ENCODE data around the gene ALPI. TPM values are rescaled to one million over a fixed set of nuclear protein-coding genes. Genes with fewer than 3 reads are reported as not detected.
A peak's percentile ranks its signal among the peaks of the same experiment; 100 is the strongest.

Gene ALPI
- total RNA-seq, 1 donor: not detected

DNA sequence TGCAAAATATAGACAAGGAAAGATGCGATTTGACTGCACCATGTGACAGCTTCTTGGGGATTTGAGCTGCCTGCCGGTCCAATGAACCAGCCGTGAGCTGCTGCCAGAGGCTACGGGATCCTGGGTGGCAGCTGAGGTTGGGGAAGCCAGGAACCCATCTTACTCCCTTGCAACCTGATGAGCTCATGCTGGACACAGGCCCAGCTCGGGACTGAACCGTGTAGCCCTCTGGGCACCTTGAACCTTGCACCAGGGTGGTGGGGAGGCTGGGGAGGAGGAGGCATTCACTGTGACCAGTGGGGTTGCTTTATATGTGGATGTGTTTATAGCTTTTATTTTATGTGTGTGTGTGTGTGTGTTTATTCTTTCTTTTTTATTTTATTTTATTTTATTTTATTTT lies 9.1 kb downstream of the ALPI start:
- TF ChIP-seq, protein P1, sequence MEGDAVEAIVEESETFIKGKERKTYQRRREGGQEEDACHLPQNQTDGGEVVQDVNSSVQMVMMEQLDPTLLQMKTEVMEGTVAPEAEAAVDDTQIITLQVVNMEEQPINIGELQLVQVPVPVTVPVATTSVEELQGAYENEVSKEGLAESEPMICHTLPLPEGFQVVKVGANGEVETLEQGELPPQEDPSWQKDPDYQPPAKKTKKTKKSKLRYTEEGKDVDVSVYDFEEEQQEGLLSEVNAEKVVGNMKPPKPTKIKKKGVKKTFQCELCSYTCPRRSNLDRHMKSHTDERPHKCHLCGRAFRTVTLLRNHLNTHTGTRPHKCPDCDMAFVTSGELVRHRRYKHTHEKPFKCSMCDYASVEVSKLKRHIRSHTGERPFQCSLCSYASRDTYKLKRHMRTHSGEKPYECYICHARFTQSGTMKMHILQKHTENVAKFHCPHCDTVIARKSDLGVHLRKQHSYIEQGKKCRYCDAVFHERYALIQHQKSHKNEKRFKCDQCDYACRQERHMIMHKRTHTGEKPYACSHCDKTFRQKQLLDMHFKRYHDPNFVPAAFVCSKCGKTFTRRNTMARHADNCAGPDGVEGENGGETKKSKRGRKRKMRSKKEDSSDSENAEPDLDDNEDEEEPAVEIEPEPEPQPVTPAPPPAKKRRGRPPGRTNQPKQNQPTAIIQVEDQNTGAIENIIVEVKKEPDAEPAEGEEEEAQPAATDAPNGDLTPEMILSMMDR (IDR thresholded peaks at IDR 0.05; ENCODE audit: insufficient read depth, low read length): no peak
- no peak overlapping the region for H3K4me3 ChIP-seq (ENCODE audit: low read depth, low read length)
- no peak for DNase-seq (ENCODE audit: low read depth)

DNA sequence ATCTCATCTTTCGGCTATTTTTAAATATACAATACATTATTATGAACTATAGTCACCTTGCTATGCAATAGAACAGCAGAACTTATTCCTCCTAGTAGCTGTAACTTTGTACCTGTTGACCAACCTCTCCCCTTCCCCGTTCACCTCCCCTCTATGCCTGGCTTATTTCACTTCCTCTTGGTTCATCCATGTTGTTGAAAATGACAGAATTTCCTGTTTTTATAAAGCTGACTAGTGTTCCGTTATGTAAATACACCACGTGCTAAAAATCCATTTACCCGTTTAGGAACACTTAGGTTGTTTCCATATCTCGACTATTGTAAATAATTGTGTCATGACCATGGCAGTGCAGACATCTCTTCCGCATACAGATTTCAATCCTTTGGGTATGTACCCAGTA lies 10.3 kb downstream of the ALPI start:
- no peak for DNase-seq (ENCODE audit: low read depth)
- H3K4me3 ChIP-seq (ENCODE audit: low read depth, low read length): no peak overlapping the region
- TF ChIP-seq, protein P1 (IDR thresholded peaks at IDR 0.05; ENCODE audit: insufficient read depth, low read length): no peak

DNA sequence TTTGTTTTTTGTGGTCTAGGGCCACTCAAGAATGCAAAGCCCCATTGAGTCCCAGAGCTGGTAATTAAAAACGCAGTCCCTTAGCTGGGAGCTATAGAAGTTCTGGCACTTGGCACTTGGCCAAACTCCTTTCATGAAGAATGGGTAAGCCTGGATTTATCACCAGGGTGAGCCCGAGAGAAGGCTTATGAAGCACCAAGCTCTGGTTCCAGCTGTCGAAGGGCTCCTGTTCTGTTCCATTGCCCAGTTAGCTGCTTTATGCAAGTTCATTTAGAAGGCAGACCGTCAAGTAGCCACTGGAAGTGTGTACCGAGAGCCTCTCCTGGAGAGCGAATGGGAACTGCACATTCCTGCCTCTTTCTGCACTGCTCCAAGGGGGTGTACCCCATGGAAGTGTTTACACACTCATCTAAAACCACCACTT lies 17.5 kb downstream of the ALPI start:
- no peak overlapping the region for H3K4me3 ChIP-seq (ENCODE audit: low read depth, low read length)
- peak; percentile 16 for DNase-seq (ENCODE audit: low read depth)
- TF ChIP-seq, protein P1 (IDR thresholded peaks at IDR 0.05; ENCODE audit: insufficient read depth, low read length): no peak

DNA sequence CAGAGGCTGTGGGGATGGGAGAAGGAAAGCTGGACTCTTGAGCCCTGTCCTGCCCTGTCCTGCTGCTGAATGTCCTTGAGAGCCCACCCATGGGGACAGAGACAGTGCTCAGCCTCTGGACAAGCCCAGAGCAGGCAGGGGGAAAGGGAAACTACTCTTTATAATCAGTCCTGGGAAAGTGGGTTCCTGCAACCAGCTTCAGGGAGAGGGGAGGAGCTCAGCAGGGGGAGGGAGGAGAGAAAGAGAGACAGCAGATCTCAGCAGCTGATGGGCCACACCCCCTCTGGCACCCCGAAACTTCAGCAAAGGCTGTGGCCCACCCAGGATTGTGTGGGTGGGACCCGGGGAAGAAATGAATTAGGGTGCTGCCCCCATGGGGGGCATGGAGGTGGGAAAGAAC lies 20.1 kb downstream of the ALPI start:
- H3K4me3 ChIP-seq (ENCODE audit: low read depth, low read length): no peak overlapping the region
- TF ChIP-seq, protein P1 (IDR thresholded peaks at IDR 0.05; ENCODE audit: insufficient read depth, low read length): no peak
- no peak for DNase-seq (ENCODE audit: low read depth)

DNA sequence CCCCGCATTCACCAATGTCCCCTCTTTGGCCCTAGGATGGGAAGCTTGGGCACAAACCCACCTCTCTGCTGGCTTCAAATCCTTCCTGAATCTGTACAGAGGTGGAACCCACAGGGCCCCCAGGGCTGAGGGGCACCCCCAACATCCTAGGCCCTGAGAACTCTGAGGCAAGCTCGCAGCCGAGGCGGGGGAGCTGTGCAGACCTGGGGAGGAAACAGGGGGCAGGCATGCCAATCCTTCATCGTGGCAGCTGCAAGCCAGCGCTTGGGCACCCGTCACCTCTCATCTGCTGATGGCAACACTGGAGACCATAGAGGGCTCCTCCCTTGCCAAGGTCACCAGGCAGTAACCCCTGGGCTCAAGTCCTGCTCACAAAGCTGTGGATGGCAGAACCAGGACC lies 20.8 kb downstream of the ALPI start:
- no peak overlapping the region for H3K4me3 ChIP-seq (ENCODE audit: low read depth, low read length)
- TF ChIP-seq, protein P1 (IDR thresholded peaks at IDR 0.05; ENCODE audit: insufficient read depth, low read length): no peak
- DNase-seq (ENCODE audit: low read depth): no peak

DNA sequence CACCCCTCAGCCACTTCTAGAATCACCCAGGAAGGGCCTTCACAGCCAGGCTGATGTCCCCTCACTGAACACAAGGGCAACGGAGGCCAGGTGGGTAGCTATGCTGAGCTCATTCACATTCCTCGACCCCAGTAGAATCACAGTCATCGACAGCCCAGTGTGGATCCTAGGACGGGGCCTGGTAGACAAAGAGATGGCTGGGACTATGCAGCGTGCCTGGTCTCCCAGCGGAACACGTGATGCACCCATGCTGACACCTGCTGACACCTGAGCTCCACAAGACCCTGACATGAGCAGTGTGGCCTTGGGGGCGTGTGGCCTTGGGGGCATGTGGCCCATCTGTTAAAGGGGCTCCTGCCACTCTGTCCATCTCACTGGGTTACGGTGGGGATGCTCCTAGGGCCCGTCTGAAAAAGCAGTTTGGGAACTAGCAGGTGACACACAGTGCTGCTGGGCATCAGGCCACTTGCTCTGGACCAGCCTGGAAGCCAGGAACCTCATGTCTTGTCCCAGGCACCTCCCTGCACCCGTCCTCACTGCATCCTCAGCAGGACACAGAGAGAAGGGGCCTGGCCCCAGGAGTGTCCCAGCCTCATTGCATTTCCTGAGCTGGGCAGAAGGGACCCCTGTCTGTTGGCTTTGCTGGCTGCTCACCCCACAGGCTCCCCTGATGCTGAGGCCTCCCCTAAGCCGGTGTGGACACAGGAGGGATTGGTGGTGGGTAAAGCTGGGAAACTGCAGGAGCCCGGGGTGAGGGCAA lies 22.0 kb downstream of the ALPI start:
- no peak overlapping the region for H3K4me3 ChIP-seq (ENCODE audit: low read depth, low read length)
- DNase-seq (ENCODE audit: low read depth): no peak
- TF ChIP-seq, protein P1 (IDR thresholded peaks at IDR 0.05; ENCODE audit: insufficient read depth, low read length): no peak

All from fibroblast of the aortic adventitia (primary cell).